ENCODE measurements around the gene EDN1.

GRCh38 chr6:12296255-12296573 is 6.1 kb downstream of the EDN1 start:
- TF ChIP-seq CTCF (IDR thresholded peaks at IDR 0.05) (no peak), POLR2A (IDR thresholded peaks at IDR 0.05) (no peak)
